Activated CD4-positive, alpha-beta T cell treated with anti-CD3 and anti-CD28 coated beads, Interleukin-2, amount 10 ng/mL, durations not matched to agents 24 days and 14 days (primary cell): ENCODE data around the gene AKAP9. TPM values are rescaled to one million over a fixed set of nuclear protein-coding genes. Genes with fewer than 3 reads are reported as not detected.
"Not testable (repeated sequence)": the region's sequence is repeated elsewhere in the genome, so short reads cannot be mapped to it uniquely, and the experiment has no call there.

Source experiments
- DNase-seq: peaks from one replicate; pipeline ENCODE4 v3.0.0; 2022
- H3K27ac Mint-ChIP-seq: one replicate; pipeline ENCODE4 v1.8.0; 2022; ENCODE audit warnings: mild to moderate bottlenecking, mixed read lengths
- H3K27me3 Mint-ChIP-seq: one replicate; pipeline ENCODE4 v1.8.0; 2022; ENCODE audit warnings: mixed read lengths
- H3K36me3 Mint-ChIP-seq: one replicate; pipeline ENCODE4 v1.8.0; 2022; ENCODE audit warnings: low read depth, mild to moderate bottlenecking, mixed read lengths
- H3K4me1 Mint-ChIP-seq: one replicate; pipeline ENCODE4 v1.8.0; 2021; ENCODE audit warnings: mixed read lengths
- H3K4me3 Mint-ChIP-seq: one replicate; pipeline ENCODE4 v1.8.0; 2022; ENCODE audit warnings: mild to moderate bottlenecking, moderate library complexity, mixed read lengths
- H3K9me3 Mint-ChIP-seq: one replicate; pipeline ENCODE4 v1.8.0; 2021; ENCODE audit warnings: mixed read lengths
- intact Hi-C: fragments of 100-400 bp; cut with micrococcal nuclease; formaldehyde crosslinking; loops from one replicate; pipeline ENCODE4 v1.15.1; 2023
- total RNA-seq: library from RNA; stranded (reverse); gene quantifications from 2 replicates; pipeline ENCODE4 v1.2.3, GENCODE V29; 2022

Gene AKAP9
- total RNA-seq, 1 donor from 2014 or later = 38.2 TPM

DNA sequence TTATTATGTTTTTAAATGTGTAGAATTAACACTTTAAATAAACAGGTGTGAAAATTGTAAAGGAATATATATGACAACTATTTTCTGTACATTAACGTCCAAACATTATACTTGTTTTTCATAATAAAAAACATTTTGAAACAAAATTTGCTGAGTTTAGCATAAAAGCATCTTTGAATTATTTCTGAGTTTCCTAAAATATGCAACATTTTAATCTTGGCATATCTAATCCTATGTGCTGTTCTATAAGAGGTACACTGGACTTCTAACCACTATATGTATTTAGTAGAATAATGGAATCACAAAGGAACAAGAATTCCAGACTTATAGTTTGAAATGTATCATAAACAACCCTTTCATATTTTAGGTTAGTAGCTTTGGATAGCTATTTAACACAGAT lies 16.6 kb downstream of the AKAP9 start:
- DNase-seq = no peak
- intact Hi-C loops = no loop called here
- Mint-ChIP-seq H3K27ac (no peak overlapping the region), H3K4me1 (peaks cover 2% of the 10 kb centered on the region), H3K9me3 (no peaks in the 10 kb centered on the region), H3K36me3 (no peaks in the 10 kb centered on the region), H3K4me3 (no peak overlapping the region), H3K27me3 (no peaks in the 10 kb centered on the region)

DNA sequence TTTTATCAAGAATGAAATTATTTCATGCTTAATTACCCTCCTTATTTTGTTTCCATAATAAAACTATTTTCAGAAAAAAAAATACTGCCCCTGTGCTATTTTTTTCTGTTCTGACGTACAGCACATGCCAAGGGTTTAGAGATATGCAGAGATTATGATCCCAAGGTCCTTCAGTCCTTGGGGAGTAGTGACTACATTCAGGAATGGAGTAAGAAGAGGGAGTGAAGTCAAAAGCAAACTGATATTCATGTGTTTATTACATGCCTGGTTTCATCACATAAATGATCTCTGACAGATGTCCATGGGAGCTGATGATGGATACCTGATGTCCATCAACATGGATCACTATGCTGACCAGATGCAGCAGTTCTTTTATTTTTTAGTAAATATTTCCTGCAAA lies 17.2 kb downstream of the AKAP9 start:
- intact Hi-C loops = no loop called here
- H3K4me3 Mint-ChIP-seq = no peak overlapping the region
- no peak overlapping the region for H3K27ac Mint-ChIP-seq
- no peaks in the 10 kb centered on the region for H3K27me3 Mint-ChIP-seq
- no peak for DNase-seq
- no peaks in the 10 kb centered on the region for H3K36me3 Mint-ChIP-seq
- no peaks in the 10 kb centered on the region for H3K4me1 Mint-ChIP-seq
- H3K9me3 Mint-ChIP-seq = no peaks in the 10 kb centered on the region

DNA sequence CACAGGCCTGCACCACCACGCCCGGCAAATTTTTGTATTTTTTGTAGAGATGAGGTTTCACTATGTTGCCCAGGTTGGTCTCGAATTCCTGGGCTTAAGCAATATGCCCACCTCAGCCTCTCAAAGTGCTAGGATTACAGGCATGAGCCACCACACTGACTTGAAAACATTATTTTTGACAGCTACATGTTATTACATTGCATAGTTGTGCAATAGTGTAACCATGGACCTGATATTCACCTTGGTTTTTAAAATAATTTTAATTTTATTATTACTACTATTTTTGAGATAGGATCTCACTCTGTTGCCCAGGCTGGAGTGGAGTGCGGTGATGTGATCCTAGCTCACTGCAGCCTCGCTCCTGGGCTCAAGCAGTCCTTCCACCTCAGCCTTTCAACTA lies 18.4 kb downstream of the AKAP9 start:
- no peak overlapping the region for H3K4me3 Mint-ChIP-seq
- no peak for DNase-seq
- no peaks in the 10 kb centered on the region for H3K27me3 Mint-ChIP-seq
- H3K9me3 Mint-ChIP-seq = no peaks in the 10 kb centered on the region
- no peaks in the 10 kb centered on the region for H3K4me1 Mint-ChIP-seq
- H3K36me3 Mint-ChIP-seq = no peaks in the 10 kb centered on the region
- intact Hi-C loops = no loop called here
- no peak overlapping the region for H3K27ac Mint-ChIP-seq

GRCh38 chr7:91961816-91962215 lies 21.2 kb downstream of the AKAP9 start:
- intact Hi-C loops = no loop called here
- no peaks in the 10 kb centered on the region for H3K9me3 Mint-ChIP-seq
- no peak overlapping the region for H3K4me3 Mint-ChIP-seq

DNA sequence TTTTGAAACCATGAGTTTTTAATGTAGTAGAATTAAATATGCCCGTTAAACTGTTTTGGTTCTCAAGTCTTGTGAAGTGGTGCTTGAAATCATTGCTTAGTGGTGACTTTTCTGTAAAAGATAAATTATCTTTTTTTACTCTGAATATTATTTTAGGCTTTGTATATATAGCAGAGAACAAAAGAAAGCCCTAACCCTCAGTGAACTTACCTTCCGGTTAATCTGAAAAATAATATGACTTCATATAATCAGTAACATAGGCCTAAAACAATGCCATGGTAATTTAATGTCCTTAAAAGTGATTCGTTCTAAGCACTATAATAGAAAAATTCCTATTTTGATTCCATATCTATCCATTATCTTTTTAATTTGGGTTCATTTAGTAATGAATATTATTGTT lies 21.8 kb downstream of the AKAP9 start:
- no peaks in the 10 kb centered on the region for H3K27me3 Mint-ChIP-seq
- H3K9me3 Mint-ChIP-seq = peaks cover 3% of the 10 kb centered on the region
- no peak overlapping the region for H3K4me3 Mint-ChIP-seq
- intact Hi-C loops = no loop called here
- H3K27ac Mint-ChIP-seq = no peak overlapping the region
- H3K36me3 Mint-ChIP-seq = peaks cover 3% of the 10 kb centered on the region
- peaks cover 1% of the 10 kb centered on the region for H3K4me1 Mint-ChIP-seq
- no peak for DNase-seq

More at GRCh38 chr7:91961816-91962215, 21.2 kb downstream of the AKAP9 start:
- Mint-ChIP-seq H3K36me3 (peaks cover 3% of the 10 kb centered on the region), H3K27ac (no peak overlapping the region), H3K27me3 (no peaks in the 10 kb centered on the region), H3K4me1 (no peaks in the 10 kb centered on the region)
- DNase-seq = no peak

GRCh38 chr7:91967513-91967912 lies 26.9 kb downstream of the AKAP9 start:
- DNase-seq, H3K27ac Mint-ChIP-seq, H3K4me1 Mint-ChIP-seq, H3K4me3 Mint-ChIP-seq, H3K36me3 Mint-ChIP-seq, H3K9me3 Mint-ChIP-seq, H3K27me3 Mint-ChIP-seq, intact Hi-C loops: not testable (repeated sequence)

GRCh38 chr7:91973639-91974038 lies 33.0 kb downstream of the AKAP9 start:
- peaks cover 3% of the 10 kb centered on the region for H3K4me1 Mint-ChIP-seq
- no peak overlapping the region for H3K4me3 Mint-ChIP-seq
- no peak for DNase-seq
- H3K36me3 Mint-ChIP-seq = peaks cover 11% of the 10 kb centered on the region
- intact Hi-C loops = no loop called here
- H3K27me3 Mint-ChIP-seq = no peaks in the 10 kb centered on the region
- no peak overlapping the region for H3K27ac Mint-ChIP-seq
- H3K9me3 Mint-ChIP-seq = no peaks in the 10 kb centered on the region

DNA sequence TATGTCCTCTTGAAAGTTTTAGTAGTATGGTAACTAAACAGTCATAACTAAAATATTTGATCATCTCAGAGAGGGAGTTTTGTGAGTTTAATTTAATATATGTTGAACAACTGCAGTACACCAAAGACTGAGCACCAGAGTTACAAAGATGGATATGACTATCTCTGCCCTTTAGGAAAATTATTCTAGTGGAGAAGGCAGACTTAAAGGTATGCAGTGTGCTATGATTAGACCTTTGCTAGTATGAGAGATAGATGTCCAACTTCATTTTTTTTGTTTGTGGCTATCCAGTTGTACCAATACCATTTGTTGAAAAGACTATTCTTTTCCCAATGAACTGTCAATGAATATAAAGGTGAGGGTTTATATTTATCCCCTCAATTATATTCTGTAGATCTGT lies 33.4 kb downstream of the AKAP9 start:
- H3K27ac Mint-ChIP-seq = no peak overlapping the region

DNA sequence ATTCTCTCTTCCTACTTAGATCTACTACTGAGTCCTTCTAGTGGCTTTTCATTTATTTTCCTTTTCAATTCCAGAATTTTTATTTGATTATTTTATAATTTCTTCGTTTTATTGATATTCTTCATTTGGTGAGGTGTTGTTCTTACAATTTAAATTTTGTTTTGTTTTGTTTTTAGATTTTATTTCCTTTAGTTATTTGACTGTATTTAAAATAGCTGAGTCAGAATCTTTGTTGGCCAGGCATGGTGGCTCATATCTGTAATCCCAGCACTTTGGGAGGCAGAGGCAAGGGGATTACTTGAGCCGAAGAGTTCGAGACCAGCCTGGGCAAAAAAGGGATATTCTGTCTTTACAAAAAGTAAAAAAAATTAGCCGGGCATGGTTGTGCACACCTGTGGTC lies 36.1 kb downstream of the AKAP9 start:
- H3K9me3 Mint-ChIP-seq = no peaks in the 10 kb centered on the region
- H3K36me3 Mint-ChIP-seq = peaks cover 17% of the 10 kb centered on the region
- no peak overlapping the region for H3K27ac Mint-ChIP-seq
- no peak for DNase-seq
- H3K4me1 Mint-ChIP-seq = no peaks in the 10 kb centered on the region
- intact Hi-C loops = no loop called here
- no peaks in the 10 kb centered on the region for H3K27me3 Mint-ChIP-seq
- H3K4me3 Mint-ChIP-seq = no peak overlapping the region

More for the DNA sequence above, 33.4 kb downstream of the AKAP9 start:
- peaks cover 13% of the 10 kb centered on the region for H3K36me3 Mint-ChIP-seq
- peaks cover 3% of the 10 kb centered on the region for H3K4me1 Mint-ChIP-seq
- no peaks in the 10 kb centered on the region for H3K27me3 Mint-ChIP-seq
- no peak for DNase-seq
- H3K4me3 Mint-ChIP-seq = no peak overlapping the region
- intact Hi-C loops = no loop called here
- H3K9me3 Mint-ChIP-seq = no peaks in the 10 kb centered on the region

- peaks cover 31% of the 10 kb centered on the region for H3K36me3 Mint-ChIP-seq
- intact Hi-C loops = no loop called here
- no peak overlapping the region for H3K4me3 Mint-ChIP-seq
- DNase-seq = no peak
- H3K4me1 Mint-ChIP-seq = peaks cover 4% of the 10 kb centered on the region
- no peaks in the 10 kb centered on the region for H3K27me3 Mint-ChIP-seq
- peaks cover 8% of the 10 kb centered on the region for H3K9me3 Mint-ChIP-seq
- no peak overlapping the region for H3K27ac Mint-ChIP-seq
These were observed 38.9 kb downstream of the AKAP9 start for GRCh38 chr7:91979590-91979989.

DNA sequence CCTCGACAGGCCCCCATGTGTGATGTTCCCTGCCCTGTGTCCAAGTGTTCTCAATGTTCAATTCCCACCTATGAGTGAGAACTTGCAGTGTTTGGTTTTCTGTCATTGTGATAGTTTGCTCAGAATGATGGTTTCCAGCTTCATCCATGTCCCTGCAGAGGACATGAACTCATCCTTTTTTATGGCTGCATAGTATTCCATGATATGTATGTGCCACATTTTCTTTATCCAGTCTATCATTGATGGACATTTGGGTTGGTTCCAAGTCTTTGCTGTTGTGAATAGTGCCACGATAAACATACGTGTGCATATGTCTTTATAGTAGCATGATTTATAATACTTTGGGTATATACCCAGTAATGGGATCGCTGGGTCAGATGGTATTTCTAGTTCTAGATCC lies 41.7 kb downstream of the AKAP9 start:
- H3K27ac Mint-ChIP-seq, H3K4me1 Mint-ChIP-seq, H3K9me3 Mint-ChIP-seq, intact Hi-C loops, H3K4me3 Mint-ChIP-seq, DNase-seq, H3K27me3 Mint-ChIP-seq: not testable (repeated sequence)
- H3K36me3 Mint-ChIP-seq = peaks cover 30% of the 10 kb centered on the region

- DNase-seq = no peak
- intact Hi-C loops = no loop called here
- Mint-ChIP-seq H3K27ac (no peak overlapping the region), H3K27me3 (no peaks in the 10 kb centered on the region), H3K9me3 (peaks cover under 1% of the 10 kb centered on the region), H3K36me3 (peaks cover 23% of the 10 kb centered on the region), H3K4me3 (no peak overlapping the region), H3K4me1 (peaks cover 5% of the 10 kb centered on the region)
These were observed 47.6 kb downstream of the AKAP9 start for GRCh38 chr7:91988213-91988612.

GRCh38 chr7:91993976-91994375 lies 53.3 kb downstream of the AKAP9 start:
- H3K9me3 Mint-ChIP-seq = no peaks in the 10 kb centered on the region
- H3K27ac Mint-ChIP-seq = no peak overlapping the region
- intact Hi-C loops = no loop called here
- H3K27me3 Mint-ChIP-seq = no peaks in the 10 kb centered on the region
- H3K4me3 Mint-ChIP-seq = no peak overlapping the region
- peaks cover 29% of the 10 kb centered on the region for H3K36me3 Mint-ChIP-seq
- H3K4me1 Mint-ChIP-seq = peaks cover 3% of the 10 kb centered on the region
- no peak for DNase-seq

- Mint-ChIP-seq H3K4me1 (peaks cover 3% of the 10 kb centered on the region), H3K4me3 (no peak overlapping the region), H3K27me3 (no peaks in the 10 kb centered on the region), H3K27ac (no peak overlapping the region), H3K9me3 (no peaks in the 10 kb centered on the region), H3K36me3 (peaks cover 31% of the 10 kb centered on the region)
- intact Hi-C loops = no loop called here
- no peak for DNase-seq
These were observed 54.9 kb downstream of the AKAP9 start for GRCh38 chr7:91995391-91996105.
